Type B pancreatic cell (in vitro differentiated cells): Measurements from ENCODE around the gene BRK1. TPM values are rescaled to one million over a fixed set of nuclear protein-coding genes. Genes with fewer than 3 reads are reported as not detected.
"Not testable (repeated sequence)": the region's sequence is repeated elsewhere in the genome, so short reads cannot be mapped to it uniquely, and the experiment has no call there.

Experiments used
- DNase-seq: peaks from one replicate; pipeline ENCODE4 v3.0.0; 2021; ENCODE audit warnings: mixed read lengths; ENCODE audit not compliant: unreplicated experiment; ENCODE audit errors: extremely low spot score
- H3K27ac Mint-ChIP-seq: 2 replicates; pipeline ENCODE4 v1.8.0; 2021; ENCODE audit warnings: mild to moderate bottlenecking, mixed read lengths
- H3K27me3 Mint-ChIP-seq: 2 replicates; pipeline ENCODE4 v1.8.0; 2021; ENCODE audit warnings: mixed read lengths
- H3K36me3 Mint-ChIP-seq: 2 replicates; pipeline ENCODE4 v1.8.0; 2021; ENCODE audit warnings: mixed read lengths
- H3K4me1 Mint-ChIP-seq: one replicate; pipeline ENCODE4 v1.8.0; 2021; ENCODE audit warnings: mixed read lengths; ENCODE audit not compliant: unreplicated experiment
- H3K4me3 Mint-ChIP-seq: 2 replicates; pipeline ENCODE4 v1.8.0; 2021; ENCODE audit warnings: mild to moderate bottlenecking, mixed read lengths
- H3K9me3 Mint-ChIP-seq: 2 replicates; pipeline ENCODE4 v1.8.0; 2021; ENCODE audit warnings: mixed read lengths
- CTCF ChIP-seq: fragments of 200-600 bp; sonication (generic); conservative IDR thresholded peaks from 2 replicates; pipeline ENCODE4 v1.5.0; 2021; ENCODE audit warnings: antibody characterized with exemption, mild to moderate bottlenecking
- long read RNA-seq: library from polyadenylated mRNA; unstranded; transcript quantifications from one replicate; pipeline ENCODE4 v2.0.0, GENCODE V29; 2020
- total RNA-seq: library from RNA; stranded (reverse); gene quantifications from 2 replicates; pipeline ENCODE4 v1.2.1, GENCODE V29; 2021; ENCODE audit warnings: low replicate concordance

Gene BRK1
- 132 and 147 TPM in 2 replicates for total RNA-seq
- long read RNA-seq, transcript BRK1-201 (3 exons, 1,233 nt) = major isoform, 332 of 343 reads
- long read RNA-seq, partial matches to known transcripts = 1 of 343 reads
- long read RNA-seq, other reads (novel, unspliced or antisense) = 10 of 343 reads

- DNase-seq = peak; percentile 87
- no peak for TF ChIP-seq CTCF
- Mint-ChIP-seq H3K36me3 (no peaks in the 10 kb centered on the region), H3K4me1 (peaks cover 12% of the 10 kb centered on the region), H3K9me3 (no peaks in the 10 kb centered on the region), H3K4me3 (peak within 1 kb of the TSS; percentile 100), H3K27me3 (no peaks in the 10 kb centered on the region), H3K27ac (peak within 1 kb of the TSS; percentile 96)
These were observed at the start of gene BRK1 for GRCh38 chr3:10115326-10116137. TSS of gene BRK1 (plus strand) at chr3:10115675. CDS start at chr3:10115702, 27 bp downstream.

- not testable (repeated sequence) for DNase-seq, H3K4me1 Mint-ChIP-seq, H3K9me3 Mint-ChIP-seq, H3K4me3 Mint-ChIP-seq, H3K27ac Mint-ChIP-seq, H3K27me3 Mint-ChIP-seq
- peaks cover 28% of the 10 kb centered on the region for H3K36me3 Mint-ChIP-seq
These were observed 45.4 kb upstream of the BRK1 start for GRCh38 chr3:10070077-10070476.

GRCh38 chr3:10074666-10075065, 40.8 kb upstream of the BRK1 start:
- no peaks in the 10 kb centered on the region for H3K9me3 Mint-ChIP-seq
- DNase-seq = no peak
- no peaks in the 10 kb centered on the region for H3K27me3 Mint-ChIP-seq
- no peak overlapping the region for H3K4me3 Mint-ChIP-seq
- H3K27ac Mint-ChIP-seq = no peak overlapping the region
- H3K36me3 Mint-ChIP-seq = peaks cover 5% of the 10 kb centered on the region
- TF ChIP-seq CTCF = no peak
- H3K4me1 Mint-ChIP-seq = no peaks in the 10 kb centered on the region

GRCh38 chr3:10081871-10082270, 33.6 kb upstream of the BRK1 start:
- Mint-ChIP-seq H3K4me3 (no peak overlapping the region), H3K9me3 (no peaks in the 10 kb centered on the region), H3K36me3 (peaks cover 9% of the 10 kb centered on the region), H3K27ac (no peak overlapping the region), H3K4me1 (no peaks in the 10 kb centered on the region), H3K27me3 (no peaks in the 10 kb centered on the region)
- no peak for TF ChIP-seq CTCF
- DNase-seq = no peak

- H3K36me3 Mint-ChIP-seq = peaks cover 13% of the 10 kb centered on the region
- H3K9me3 Mint-ChIP-seq = no peaks in the 10 kb centered on the region
- H3K4me1 Mint-ChIP-seq = no peaks in the 10 kb centered on the region
- peak overlapping the region; percentile 61 for H3K4me3 Mint-ChIP-seq
- H3K27me3 Mint-ChIP-seq = no peaks in the 10 kb centered on the region
- TF ChIP-seq CTCF = no peak
- H3K27ac Mint-ChIP-seq = peak overlapping the region; percentile 92
- no peak for DNase-seq
These were observed 29.7 kb upstream of the BRK1 start for GRCh38 chr3:10085738-10086137.

GRCh38 chr3:10088256-10088655, 27.2 kb upstream of the BRK1 start:
- no peak for DNase-seq
- Mint-ChIP-seq H3K36me3 (peaks cover 17% of the 10 kb centered on the region), H3K4me3 (peak overlapping the region; percentile 50), H3K27me3 (no peaks in the 10 kb centered on the region), H3K4me1 (no peaks in the 10 kb centered on the region), H3K27ac (peak overlapping the region; percentile 92), H3K9me3 (no peaks in the 10 kb centered on the region)
- no peak for TF ChIP-seq CTCF
